MM.1S (cell line): ENCODE results near the gene GAPT.

ENCODE experiments used
- DNase-seq: peaks from one replicate; pipeline ENCODE4 v3.0.0-alpha.2; 2015
- H2AFZ ChIP-seq: fragments of 300-600 bp; sonication (generic); 2 replicates; pipeline ENCODE4 v1.6.0; 2016; ENCODE audit warnings: antibody characterized with exemption, low read length
- H3F3A ChIP-seq: fragments of 300-600 bp; sonication (generic); 2 replicates; pipeline ENCODE4 v1.6.1; 2016; ENCODE audit warnings: mild to moderate bottlenecking, antibody characterized with exemption, low read length, moderate library complexity, mixed read lengths; ENCODE audit not compliant: insufficient read depth
- H3K27ac ChIP-seq: fragments of 300-600 bp; sonication (generic); 2 replicates; pipeline ENCODE4 v1.5.1; 2016; ENCODE audit warnings: mild to moderate bottlenecking, low read length
- H3K27me3 ChIP-seq: fragments of 300-600 bp; sonication (generic); replicated peaks from 2 replicates; pipeline ENCODE4 v1.6.0; 2016; ENCODE audit warnings: low read length; ENCODE audit not compliant: insufficient read depth
- H3K36me3 ChIP-seq: fragments of 300-600 bp; sonication (generic); replicated peaks from 2 replicates; pipeline ENCODE4 v1.6.1; 2016; ENCODE audit warnings: mild to moderate bottlenecking, low read length, mixed read lengths; ENCODE audit not compliant: insufficient read depth
- H3K4me1 ChIP-seq: fragments of 300-600 bp; sonication (generic); 2 replicates; pipeline ENCODE4 v1.6.1; 2016; ENCODE audit warnings: low read length, mixed read lengths
- H3K4me2 ChIP-seq: fragments of 300-600 bp; sonication (generic); 2 replicates; pipeline ENCODE4 v1.6.0; 2016; ENCODE audit warnings: low read depth, low read length
- H3K4me3 ChIP-seq: fragments of 300-600 bp; sonication (generic); 2 replicates; pipeline ENCODE4 v1.5.1; 2016; ENCODE audit warnings: low read length, mixed read lengths
- H3K79me2 ChIP-seq: fragments of 300-600 bp; sonication (generic); 2 replicates; pipeline ENCODE4 v1.6.1; 2016; ENCODE audit warnings: mixed run types, low read length, mixed read lengths
- H3K9ac ChIP-seq: fragments of 300-600 bp; sonication (generic); 2 replicates; pipeline ENCODE4 v1.6.1; 2016; ENCODE audit warnings: low read length, mixed read lengths
- H3K9me2 ChIP-seq: fragments of 300-600 bp; sonication (generic); replicated peaks from 2 replicates; pipeline ENCODE4 v1.6.1; 2016; ENCODE audit warnings: mild to moderate bottlenecking, low read length, mixed read lengths; ENCODE audit not compliant: insufficient read depth
- H3K9me3 ChIP-seq: fragments of 300-600 bp; sonication (generic); replicated peaks from 2 replicates; pipeline ENCODE4 v1.6.1; 2016; ENCODE audit warnings: mild to moderate bottlenecking, low read length, mixed read lengths; ENCODE audit not compliant: insufficient read depth
- H4K20me1 ChIP-seq: fragments of 300-600 bp; sonication (generic); 2 replicates; pipeline ENCODE4 v1.6.1; 2016; ENCODE audit warnings: mild to moderate bottlenecking, low read length, moderate library complexity, mixed read lengths; ENCODE audit not compliant: insufficient read depth
- EZH2 ChIP-seq: fragments of 300-600 bp; sonication (generic); optimal IDR thresholded peaks from 2 replicates; pipeline ENCODE3; 2017; ENCODE audit warnings: low read depth, mild to moderate bottlenecking, antibody characterized with exemption, low read length, mixed read lengths
- EZH2phosphoT487 ChIP-seq: fragments of 300-600 bp; sonication (generic); IDR thresholded peaks from 2 replicates; pipeline ENCODE4 v1.6.1; 2018; ENCODE audit warnings: antibody characterized with exemption, low read length
- TF ChIP-seq, protein P1 (sequence below): fragments of 300-600 bp; sonication (generic); IDR thresholded peaks from 2 replicates; pipeline ENCODE4 v1.5.1; 2016; ENCODE audit warnings: antibody characterized with exemption, low read length, mixed read lengths

GAPT gene

DNA sequence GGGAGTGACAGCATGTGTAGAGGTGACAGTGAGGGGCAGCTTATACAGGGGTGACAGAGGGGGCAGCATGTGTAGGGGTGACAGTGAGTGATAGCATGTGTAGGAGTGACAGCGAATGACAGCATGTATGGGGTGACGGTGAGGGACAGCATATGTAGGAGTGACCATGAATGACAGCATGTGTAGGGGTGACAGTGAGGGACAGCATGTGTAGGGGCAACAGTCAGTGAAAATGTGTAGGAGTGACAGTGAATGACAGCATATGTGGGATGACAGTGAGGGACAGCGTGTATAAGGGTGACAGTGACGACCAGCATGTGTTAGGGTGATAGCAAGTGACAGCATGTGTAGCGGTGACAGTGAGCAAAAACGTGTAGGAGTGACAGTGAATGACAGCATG is 9.4 kb upstream of the GAPT start:
- H3K4me1 ChIP-seq: no peaks in the 10 kb centered on the region
- no peaks in the 10 kb centered on the region for H3K9me2 ChIP-seq
- H3F3A ChIP-seq: no peaks in the 10 kb centered on the region
- H3K36me3 ChIP-seq: no peaks in the 10 kb centered on the region
- no peak overlapping the region for H3K4me2 ChIP-seq
- TF ChIP-seq EZH2phosphoT487 (no peak), EZH2 (no peak)
- TF ChIP-seq, protein P1, sequence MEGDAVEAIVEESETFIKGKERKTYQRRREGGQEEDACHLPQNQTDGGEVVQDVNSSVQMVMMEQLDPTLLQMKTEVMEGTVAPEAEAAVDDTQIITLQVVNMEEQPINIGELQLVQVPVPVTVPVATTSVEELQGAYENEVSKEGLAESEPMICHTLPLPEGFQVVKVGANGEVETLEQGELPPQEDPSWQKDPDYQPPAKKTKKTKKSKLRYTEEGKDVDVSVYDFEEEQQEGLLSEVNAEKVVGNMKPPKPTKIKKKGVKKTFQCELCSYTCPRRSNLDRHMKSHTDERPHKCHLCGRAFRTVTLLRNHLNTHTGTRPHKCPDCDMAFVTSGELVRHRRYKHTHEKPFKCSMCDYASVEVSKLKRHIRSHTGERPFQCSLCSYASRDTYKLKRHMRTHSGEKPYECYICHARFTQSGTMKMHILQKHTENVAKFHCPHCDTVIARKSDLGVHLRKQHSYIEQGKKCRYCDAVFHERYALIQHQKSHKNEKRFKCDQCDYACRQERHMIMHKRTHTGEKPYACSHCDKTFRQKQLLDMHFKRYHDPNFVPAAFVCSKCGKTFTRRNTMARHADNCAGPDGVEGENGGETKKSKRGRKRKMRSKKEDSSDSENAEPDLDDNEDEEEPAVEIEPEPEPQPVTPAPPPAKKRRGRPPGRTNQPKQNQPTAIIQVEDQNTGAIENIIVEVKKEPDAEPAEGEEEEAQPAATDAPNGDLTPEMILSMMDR: no peak
- H3K27me3 ChIP-seq: no peaks in the 10 kb centered on the region
- no peak overlapping the region for H3K27ac ChIP-seq
- H2AFZ ChIP-seq: no peak overlapping the region
- no peak overlapping the region for H3K9ac ChIP-seq
- H3K79me2 ChIP-seq: no peaks in the 10 kb centered on the region
- no peaks in the 10 kb centered on the region for H4K20me1 ChIP-seq
- DNase-seq: no peak
- no peak overlapping the region for H3K4me3 ChIP-seq
- no peaks in the 10 kb centered on the region for H3K9me3 ChIP-seq

DNA sequence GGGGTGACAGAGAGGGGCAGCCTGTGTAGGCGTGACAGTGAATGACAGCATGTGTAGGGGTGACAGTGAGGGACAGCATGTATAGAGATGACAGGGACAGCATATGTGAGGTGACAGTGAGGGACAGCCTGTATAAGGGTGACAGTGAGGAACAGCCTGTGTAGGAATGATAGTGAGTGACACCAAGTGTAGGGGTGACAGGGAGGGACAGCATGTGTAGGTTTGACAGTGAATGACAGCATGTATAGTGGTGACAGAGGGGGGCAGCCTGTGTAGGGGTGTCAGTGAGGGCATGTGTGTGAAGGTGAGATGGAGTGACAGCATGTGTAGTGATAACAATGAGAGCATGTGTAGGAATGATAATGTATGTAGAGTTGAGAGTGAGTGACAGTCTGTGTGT is 8.7 kb upstream of the GAPT start:
- TF ChIP-seq EZH2: no peak
- TF ChIP-seq EZH2phosphoT487: no peak
- TF ChIP-seq, protein P1: no peak
- H3K79me2 ChIP-seq: no peaks in the 10 kb centered on the region
- no peaks in the 10 kb centered on the region for H3K9me2 ChIP-seq
- no peak overlapping the region for H3K4me2 ChIP-seq
- no peak overlapping the region for H3K4me3 ChIP-seq
- H3K36me3 ChIP-seq: no peaks in the 10 kb centered on the region
- no peak overlapping the region for H3K9ac ChIP-seq
- H3K4me1 ChIP-seq: no peaks in the 10 kb centered on the region
- no peaks in the 10 kb centered on the region for H3F3A ChIP-seq
- no peak for DNase-seq
- no peak overlapping the region for H2AFZ ChIP-seq
- H3K9me3 ChIP-seq: no peaks in the 10 kb centered on the region
- no peaks in the 10 kb centered on the region for H4K20me1 ChIP-seq
- H3K27me3 ChIP-seq: no peaks in the 10 kb centered on the region
- no peak overlapping the region for H3K27ac ChIP-seq

DNA sequence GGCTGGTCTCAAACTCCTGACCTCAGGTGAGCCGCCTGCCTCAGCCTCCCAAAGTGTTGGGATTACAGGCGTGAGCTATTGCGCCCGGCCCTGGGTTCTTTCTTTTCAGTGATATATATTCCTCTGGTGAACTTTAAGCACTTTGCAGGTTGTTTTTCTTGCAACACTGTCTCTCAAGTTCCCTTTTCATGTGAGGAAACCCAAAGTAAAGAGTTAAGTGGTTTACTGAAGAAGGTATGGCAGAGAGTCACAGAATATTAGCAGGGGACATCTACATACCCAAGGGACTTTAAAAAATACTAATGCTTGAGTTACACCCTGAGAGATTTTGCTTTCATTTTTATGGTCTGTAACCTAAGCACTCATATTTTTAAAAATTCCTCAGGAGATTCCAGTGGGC is 6.7 kb upstream of the GAPT start:
- no peak for DNase-seq
- no peaks in the 10 kb centered on the region for H3K9me3 ChIP-seq
- no peak overlapping the region for H3K9ac ChIP-seq
- TF ChIP-seq EZH2 (no peak), EZH2phosphoT487 (no peak)
- TF ChIP-seq, protein P1: no peak
- no peak overlapping the region for H3K4me3 ChIP-seq
- no peak overlapping the region for H3K4me2 ChIP-seq
- no peaks in the 10 kb centered on the region for H3K79me2 ChIP-seq
- H3K36me3 ChIP-seq: no peaks in the 10 kb centered on the region
- H3K4me1 ChIP-seq: no peaks in the 10 kb centered on the region
- no peak overlapping the region for H3K27ac ChIP-seq
- H4K20me1 ChIP-seq: no peaks in the 10 kb centered on the region
- no peak overlapping the region for H2AFZ ChIP-seq
- H3K9me2 ChIP-seq: no peaks in the 10 kb centered on the region
- no peaks in the 10 kb centered on the region for H3F3A ChIP-seq
- no peaks in the 10 kb centered on the region for H3K27me3 ChIP-seq
